GM12878 (cell line): ENCODE results near the gene HIP1. TPM values are rescaled to one million over a fixed set of nuclear protein-coding genes. Genes with fewer than 3 reads are reported as not detected.

Source experiments
- ATAC-seq: fragments of 200-7000 bp; cut with Tn5 transposase; 3 replicates; pipeline ENCODE4 v1.9.1; 2020; ENCODE audit warnings: mild to moderate bottlenecking, moderate library complexity
- BruUV-seq: library from RNA; stranded (reverse); fragments of 400-500 nt; replicated peaks from 2 replicates; lab custom pipeline; 2021; lab: Mats Ljungman, UMichigan
- CTCF ChIA-PET: fragments of 300-600 bp; sonication (Branson Sonifier 250); formaldehyde crosslinking; extraction: SDS; loops from one replicate; lab custom pipeline; 2021; ENCODE audit warnings: inconsistent platforms; lab: Yijun Ruan, JAX
- POLR2A ChIA-PET: fragments of 350-600 bp; formaldehyde crosslinking; extraction: SDS; loops from one replicate; lab custom pipeline; 2021; ENCODE audit warnings: inconsistent platforms; lab: Charles Lee
- RAD21 ChIA-PET: fragments of 300-600 bp; sonication (Branson Sonifier 250); formaldehyde crosslinking; loops from one replicate; lab custom pipeline; 2023; ENCODE audit warnings: antibody characterized with exemption; ENCODE audit not compliant: unreplicated experiment; lab: Charles Lee
- SMC1A ChIA-PET: fragments of 300-600 bp; sonication (Branson Sonifier 250); formaldehyde crosslinking; loops from one replicate; lab custom pipeline; 2023; ENCODE audit not compliant: unreplicated experiment, uncharacterized antibody; lab: Charles Lee
- DNase-seq: peaks from one replicate; pipeline ENCODE4 v3.0.0-alpha.2; 2011; ENCODE audit warnings: low read depth, low spot score
- FAIRE-seq: peaks from 3 replicates; lab custom pipeline; 2011; peaks lifted over from hg19 to GRCh38; lab: Jason Lieb, UNC
- H2AFZ ChIP-seq: 2 replicates; pipeline ENCODE4 v1.6.0; 2011; ENCODE audit warnings: low read depth, low read length, control low read depth; ENCODE audit not compliant: control insufficient read depth
- H3K27ac ChIP-seq: 2 replicates; pipeline ENCODE4 v1.5.1; 2011; ENCODE audit warnings: control low read depth; ENCODE audit not compliant: control insufficient read depth, insufficient read depth
- H3K27me3 ChIP-seq, 2 experiments: replicated peaks in 1 of 2; 2 replicates each; pipeline versions ENCODE4 v1.6.0 to v1.6.1; 2011; ENCODE audit warnings: low read length in 1 of 2; ENCODE audit not compliant: control insufficient read depth in 2 of 2, insufficient read depth in 2 of 2
- H3K36me3 ChIP-seq, 2 experiments: 2 replicates each; pipeline ENCODE4 v1.5.1; 2011; ENCODE audit warnings: low read length in 1 of 2; ENCODE audit not compliant: control insufficient read depth in 2 of 2, insufficient read depth in 2 of 2
- H3K4me1 ChIP-seq: 2 replicates; pipeline ENCODE4 v1.6.1; 2011; ENCODE audit warnings: mild to moderate bottlenecking, low read length, moderate library complexity, mixed read lengths; ENCODE audit not compliant: control insufficient read depth, insufficient read depth
- H3K4me2 ChIP-seq: 2 replicates; pipeline ENCODE4 v1.6.0; 2011; ENCODE audit warnings: control low read depth; ENCODE audit not compliant: control insufficient read depth, insufficient read depth
- H3K4me3 ChIP-seq: fragments of 200-600 bp; sonication (generic); 2 replicates; pipeline ENCODE4 v1.5.1; 2016
- H3K79me2 ChIP-seq: 2 replicates; pipeline ENCODE4 v1.6.0; 2011; ENCODE audit warnings: low read length; ENCODE audit not compliant: control insufficient read depth, insufficient read depth
- H3K9ac ChIP-seq: 2 replicates; pipeline ENCODE4 v1.8.0; 2011; ENCODE audit warnings: low read length, control low read depth, mixed read lengths; ENCODE audit not compliant: control insufficient read depth, insufficient read depth
- H3K9me3 ChIP-seq: replicated peaks from 3 replicates; pipeline ENCODE4 v1.5.1; 2011; ENCODE audit warnings: mild to moderate bottlenecking, low read length; ENCODE audit not compliant: control insufficient read depth, insufficient read depth
- H4K20me1 ChIP-seq: 2 replicates; pipeline ENCODE4 v1.6.0; 2011; ENCODE audit not compliant: control insufficient read depth, insufficient read depth
- IKZF2 ChIP-seq, 2 experiments: fragments of 450-650 bp; IDR thresholded peaks; 2 replicates each; pipeline ENCODE4 v1.6.1; 2017; ENCODE audit warnings: mild to moderate bottlenecking in 2 of 2, moderate library complexity in 2 of 2
- MEF2B ChIP-seq: fragments of 450-650 bp; IDR thresholded peaks from 2 replicates; pipeline ENCODE4 v1.6.1; 2018; ENCODE audit warnings: mild to moderate bottlenecking, moderate library complexity; ENCODE audit not compliant: partially characterized antibody, poor library complexity, severe bottlenecking
- SP1 ChIP-seq: IDR thresholded peaks from one replicate; pipeline ENCODE4 v1.6.1; 2011; ENCODE audit warnings: low read depth, low read length
- SPI1 ChIP-seq: IDR thresholded peaks from 2 replicates; pipeline ENCODE4 v1.6.1; 2011; ENCODE audit warnings: low read depth, mild to moderate bottlenecking, low read length, moderate library complexity, borderline replicate concordance; ENCODE audit not compliant: insufficient read depth
- TAF1 ChIP-seq: IDR thresholded peaks from 2 replicates; pipeline ENCODE4 v1.6.1; 2011; ENCODE audit warnings: mild to moderate bottlenecking, low read depth, low read length, borderline replicate concordance
- WGBS: methylation state at CpG from one replicate; pipeline ENCODE4 v1.1.6; 2016; ENCODE audit warnings: low lambda C conversion rate; ENCODE audit not compliant: insufficient replicate concordance, insufficient coverage; ENCODE audit errors: missing lambda C conversion rate; 5-methylcytosine and 5-hydroxymethylcytosine counted together
- in situ Hi-C: fragments of 300-500 bp; cut with MboI; formaldehyde crosslinking; loops from 9 replicates; pipeline ENCODE4 v1.14.3; 2018; ENCODE audit warnings: mixed read lengths
- intact Hi-C: fragments of 100-400 bp; cut with micrococcal nuclease; formaldehyde crosslinking; loops from one replicate; pipeline ENCODE4 v1.14.2; 2022; ENCODE audit not compliant: unreplicated experiment
- polyA plus RNA-seq, 11 experiments: library from polyadenylated mRNA; depleted of rRNA in 4 of 11; unstranded in 6 of 11; stranded (reverse) in 5 of 11; fragments of >200 nt; fragmentation: Nextera tagmentation in 4 of 11; fragmentation: Illumina TruSeq in 1 of 11; extraction: Ambion mirVana in 4 of 11; extraction: Trizol in 1 of 11; gene quantifications; 1 replicate in 1 of 11; 2 replicates in 10 of 11; pipeline versions ENCODE4 v1.2.1 to v1.2.3, GENCODE V29; 2011 to 2016; ENCODE audit warnings: inconsistent platforms in 2 of 11, missing spikeins in 2 of 11, low read depth in 1 of 11
- total RNA-seq, 4 experiments: library from RNA; depleted of rRNA in 3 of 4; stranded (reverse); fragments of >200 nt in 3 of 4; fragmentation: Illumina TruSeq in 1 of 4; extraction: Trizol in 1 of 4; gene quantifications; 2 replicates each; pipeline versions ENCODE4 v1.2.1 to v1.2.3, GENCODE V29; 2013 to 2021
- TF ChIP-seq, protein P1 (sequence below): IDR thresholded peaks from 2 replicates; pipeline ENCODE4 v1.6.1; 2012; ENCODE audit warnings: mild to moderate bottlenecking, low read depth, low read length
- TF ChIP-seq, protein P2 (sequence below): fragments of 450-650 bp; formaldehyde crosslinking; IDR thresholded peaks from 2 replicates; pipeline ENCODE4 v1.4.0; 2022; ENCODE audit warnings: mild to moderate bottlenecking, moderate library complexity

The HIP1 gene
- total and polyA plus RNA-seq, 10 of the 15 experiments (the other 5 are each of a cell fraction or from before 2014, with no cell fraction given): 1.2 to 9.7 (median 3.2) TPM

DNA sequence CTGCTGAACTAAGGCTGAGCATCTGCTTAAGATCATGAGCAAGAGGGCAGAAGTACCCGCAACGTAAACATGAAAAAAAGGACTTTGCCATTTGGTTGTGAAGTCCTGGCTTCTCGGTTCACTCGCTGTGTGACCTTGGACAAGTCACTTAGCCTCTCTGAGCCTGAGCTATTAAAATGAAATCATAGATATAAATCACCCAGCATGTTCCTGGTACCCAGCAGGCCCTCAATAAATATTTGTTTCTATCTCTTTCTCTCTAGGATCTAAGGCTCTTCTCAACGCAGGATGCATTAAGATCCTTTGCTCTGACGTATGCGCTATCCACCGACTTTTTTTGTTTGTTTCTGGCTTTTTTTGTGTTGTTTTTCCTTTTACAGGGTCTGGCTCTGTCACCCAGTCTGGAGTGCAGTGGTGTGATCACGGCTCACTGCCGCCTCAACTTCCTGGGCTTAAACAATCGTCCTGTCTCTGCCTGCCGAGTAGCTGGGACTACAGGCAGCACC is 6.7 kb downstream of the HIP1 start (continued):
- TF ChIP-seq, protein P1, sequence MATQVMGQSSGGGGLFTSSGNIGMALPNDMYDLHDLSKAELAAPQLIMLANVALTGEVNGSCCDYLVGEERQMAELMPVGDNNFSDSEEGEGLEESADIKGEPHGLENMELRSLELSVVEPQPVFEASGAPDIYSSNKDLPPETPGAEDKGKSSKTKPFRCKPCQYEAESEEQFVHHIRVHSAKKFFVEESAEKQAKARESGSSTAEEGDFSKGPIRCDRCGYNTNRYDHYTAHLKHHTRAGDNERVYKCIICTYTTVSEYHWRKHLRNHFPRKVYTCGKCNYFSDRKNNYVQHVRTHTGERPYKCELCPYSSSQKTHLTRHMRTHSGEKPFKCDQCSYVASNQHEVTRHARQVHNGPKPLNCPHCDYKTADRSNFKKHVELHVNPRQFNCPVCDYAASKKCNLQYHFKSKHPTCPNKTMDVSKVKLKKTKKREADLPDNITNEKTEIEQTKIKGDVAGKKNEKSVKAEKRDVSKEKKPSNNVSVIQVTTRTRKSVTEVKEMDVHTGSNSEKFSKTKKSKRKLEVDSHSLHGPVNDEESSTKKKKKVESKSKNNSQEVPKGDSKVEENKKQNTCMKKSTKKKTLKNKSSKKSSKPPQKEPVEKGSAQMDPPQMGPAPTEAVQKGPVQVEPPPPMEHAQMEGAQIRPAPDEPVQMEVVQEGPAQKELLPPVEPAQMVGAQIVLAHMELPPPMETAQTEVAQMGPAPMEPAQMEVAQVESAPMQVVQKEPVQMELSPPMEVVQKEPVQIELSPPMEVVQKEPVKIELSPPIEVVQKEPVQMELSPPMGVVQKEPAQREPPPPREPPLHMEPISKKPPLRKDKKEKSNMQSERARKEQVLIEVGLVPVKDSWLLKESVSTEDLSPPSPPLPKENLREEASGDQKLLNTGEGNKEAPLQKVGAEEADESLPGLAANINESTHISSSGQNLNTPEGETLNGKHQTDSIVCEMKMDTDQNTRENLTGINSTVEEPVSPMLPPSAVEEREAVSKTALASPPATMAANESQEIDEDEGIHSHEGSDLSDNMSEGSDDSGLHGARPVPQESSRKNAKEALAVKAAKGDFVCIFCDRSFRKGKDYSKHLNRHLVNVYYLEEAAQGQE: no peak
- TF ChIP-seq MEF2B: no peak

DNA sequence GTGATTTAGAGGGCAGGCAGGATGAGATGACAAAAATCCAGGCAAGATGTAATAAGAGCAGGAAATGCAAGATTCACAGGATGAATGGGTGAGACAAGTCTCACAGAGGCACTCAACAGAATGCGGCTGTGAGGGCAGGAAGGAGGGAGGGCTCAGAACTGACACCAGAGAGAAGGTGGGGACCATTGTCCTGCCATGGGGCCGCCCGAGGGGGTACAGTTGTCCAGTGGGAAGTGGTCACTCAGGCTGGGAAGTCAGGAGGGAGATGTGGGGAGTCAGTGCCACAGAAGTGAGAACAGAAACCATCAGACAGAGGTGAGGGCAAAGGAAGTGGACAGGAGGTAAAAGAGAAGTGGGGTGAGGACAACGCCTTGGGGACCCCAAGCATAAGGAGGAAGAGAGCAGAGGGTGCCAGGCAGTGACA is 8.9 kb downstream of the HIP1 start:
- FAIRE-seq (no peak), ATAC-seq (peak; percentile 24; the same call in 2 of the 3 replicates), DNase-seq (no peak)
- H3K27ac ChIP-seq: no peak overlapping the region
- BruUV-seq: no TSS peak
- 15% methylated on average over 4 of the region's 4 CpGs for WGBS
- no peak overlapping the region for H2AFZ ChIP-seq
- ChIA-PET POLR2A (no interaction called here), RAD21 (no interaction called here), CTCF (no interaction called here), SMC1A (no interaction called here)
- H3K79me2 ChIP-seq: no peaks in the 10 kb centered on the region
- H3K4me3 ChIP-seq: no peak overlapping the region
- H3K4me2 ChIP-seq: no peak overlapping the region
- intact Hi-C loops (no loop called here), in situ Hi-C loops (no loop called here)
- peaks cover 16% of the 10 kb centered on the region for H3K4me1 ChIP-seq
- H3K9ac ChIP-seq: no peak overlapping the region
- H4K20me1 ChIP-seq: no peaks in the 10 kb centered on the region
- no peaks in the 10 kb centered on the region for H3K9me3 ChIP-seq
- no peaks in the 10 kb centered on the region for H3K36me3 ChIP-seq
- TF ChIP-seq SP1 (no peak), TAF1 (no peak), SPI1 (peak; percentile 42; the same call in 1 of the 2 replicates), IKZF2 (IDR thresholded peaks at IDR 0.05) (peak; percentile 25 to 38; a peak in 2 of 4 replicates)
- TF ChIP-seq, protein P2, sequence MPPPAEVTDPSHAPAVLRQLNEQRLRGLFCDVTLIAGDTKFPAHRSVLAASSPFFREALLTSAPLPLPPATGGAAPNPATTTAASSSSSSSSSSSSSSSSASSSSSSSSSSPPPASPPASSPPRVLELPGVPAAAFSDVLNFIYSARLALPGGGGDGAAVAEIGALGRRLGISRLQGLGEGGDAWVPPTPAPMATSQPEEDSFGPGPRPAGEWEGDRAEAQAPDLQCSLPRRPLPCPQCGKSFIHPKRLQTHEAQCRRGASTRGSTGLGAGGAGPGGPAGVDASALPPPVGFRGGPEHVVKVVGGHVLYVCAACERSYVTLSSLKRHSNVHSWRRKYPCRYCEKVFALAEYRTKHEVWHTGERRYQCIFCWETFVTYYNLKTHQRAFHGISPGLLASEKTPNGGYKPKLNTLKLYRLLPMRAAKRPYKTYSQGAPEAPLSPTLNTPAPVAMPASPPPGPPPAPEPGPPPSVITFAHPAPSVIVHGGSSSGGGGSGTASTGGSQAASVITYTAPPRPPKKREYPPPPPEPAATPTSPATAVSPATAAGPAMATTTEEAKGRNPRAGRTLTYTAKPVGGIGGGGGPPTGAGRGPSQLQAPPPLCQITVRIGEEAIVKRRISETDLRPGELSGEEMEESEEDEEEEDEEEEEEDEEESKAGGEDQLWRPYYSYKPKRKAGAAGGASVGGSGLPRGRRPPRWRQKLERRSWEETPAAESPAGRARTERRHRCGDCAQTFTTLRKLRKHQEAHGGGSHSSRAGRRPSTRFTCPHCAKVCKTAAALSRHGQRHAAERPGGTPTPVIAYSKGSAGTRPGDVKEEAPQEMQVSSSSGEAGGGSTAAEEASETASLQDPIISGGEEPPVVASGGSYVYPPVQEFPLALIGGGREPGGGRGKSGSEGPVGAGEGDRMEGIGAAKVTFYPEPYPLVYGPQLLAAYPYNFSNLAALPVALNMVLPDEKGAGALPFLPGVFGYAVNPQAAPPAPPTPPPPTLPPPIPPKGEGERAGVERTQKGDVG (CRISPR knock-in tag): no peak
- no peaks in the 10 kb centered on the region for H3K27me3 ChIP-seq
